T-helper 2 cell (primary cell): ENCODE measurements around the gene SMARCB1.

Experiments used
- DNase-seq, 5 experiments: peaks; one replicate each; pipeline versions ENCODE4 v3.0.0 to v3.0.0-alpha.2; 2012 to 2022

Gene SMARCB1

DNA sequence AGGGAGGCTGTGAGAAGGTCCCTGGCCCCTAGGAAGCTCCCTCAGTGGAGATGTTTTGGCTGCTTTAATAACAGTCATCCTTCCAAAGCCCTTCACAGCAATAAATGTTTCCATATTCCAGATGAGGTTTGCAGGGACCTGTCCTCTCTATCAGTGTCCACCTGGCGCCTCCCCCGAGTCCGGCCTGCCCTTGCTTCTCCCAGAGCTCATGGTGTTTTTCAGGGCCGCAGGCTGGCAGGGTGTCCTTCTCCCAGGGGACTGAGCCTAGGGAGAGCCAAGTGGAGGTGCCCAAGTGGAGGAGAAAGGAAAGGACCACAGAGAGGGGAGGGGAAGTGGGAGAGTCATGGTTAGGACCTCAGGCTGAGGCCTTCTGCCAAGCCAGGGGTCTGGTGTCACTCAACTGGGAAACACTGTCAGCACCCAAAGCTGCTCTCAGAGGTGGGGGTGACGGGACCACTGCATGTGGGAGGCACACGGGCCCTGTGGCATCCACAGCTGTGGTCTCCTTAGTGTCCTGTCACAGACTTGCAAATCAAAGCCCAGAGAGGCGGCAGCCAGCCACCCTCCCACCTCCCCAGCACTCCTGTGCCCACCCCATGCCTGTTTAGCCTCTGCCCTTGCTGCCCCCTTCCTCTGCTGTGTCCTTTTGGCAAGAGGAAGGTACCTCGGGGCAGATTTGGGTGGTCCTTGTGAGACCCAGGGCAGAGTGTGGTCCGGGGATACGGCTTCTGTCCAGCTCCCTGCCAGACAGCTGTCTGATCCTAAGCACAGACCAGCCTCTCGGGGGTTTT is 45.7 kb downstream of the SMARCB1 start:
- DNase-seq: no peak

DNA sequence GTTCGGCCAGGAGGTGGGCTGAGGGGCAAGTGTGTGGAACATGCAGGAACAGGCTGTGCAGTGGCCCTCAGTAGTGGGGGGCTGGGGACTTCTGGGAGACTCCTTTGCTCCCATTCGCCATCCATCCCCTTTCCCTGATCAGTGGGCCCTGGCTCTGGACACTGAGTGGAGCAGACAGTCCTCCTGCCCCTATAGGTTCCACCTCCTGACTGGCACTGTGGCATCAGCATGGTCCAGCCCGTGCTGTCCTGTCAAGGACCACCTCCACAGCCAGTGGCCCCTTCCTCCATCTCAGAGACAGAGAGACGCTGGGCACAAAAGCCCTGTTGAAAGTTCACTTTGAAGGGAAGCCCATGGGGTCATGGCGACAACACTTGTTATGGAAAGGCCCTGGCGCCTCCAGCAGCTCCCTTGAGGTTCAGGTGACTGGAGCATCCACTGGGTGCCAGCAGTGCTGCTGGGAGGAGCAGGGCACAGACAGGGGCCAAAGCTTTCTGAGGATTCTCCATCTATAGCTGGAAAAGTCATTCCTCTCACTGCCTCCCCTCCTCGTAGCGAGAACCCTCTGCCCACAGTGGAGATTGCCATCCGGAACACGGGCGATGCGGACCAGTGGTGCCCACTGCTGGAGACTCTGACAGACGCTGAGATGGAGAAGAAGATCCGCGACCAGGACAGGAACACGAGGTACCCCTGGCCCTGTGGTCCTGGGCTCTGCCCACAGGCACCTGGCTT is 46.4 kb downstream of the SMARCB1 start:
- DNase-seq: no peak

DNA sequence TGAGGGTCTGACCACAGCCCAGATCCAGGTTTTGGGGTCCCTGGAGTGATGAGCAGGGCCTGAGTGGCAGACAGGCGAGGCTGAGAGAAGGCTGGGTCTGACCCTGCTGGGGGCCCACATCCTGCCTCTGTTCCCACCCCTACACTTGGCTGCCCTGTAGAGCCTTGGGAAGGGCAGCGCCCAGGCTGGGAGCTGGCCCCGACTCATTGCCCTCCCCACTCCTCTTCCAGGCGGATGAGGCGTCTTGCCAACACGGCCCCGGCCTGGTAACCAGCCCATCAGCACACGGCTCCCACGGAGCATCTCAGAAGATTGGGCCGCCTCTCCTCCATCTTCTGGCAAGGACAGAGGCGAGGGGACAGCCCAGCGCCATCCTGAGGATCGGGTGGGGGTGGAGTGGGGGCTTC is 47.1 kb downstream of the SMARCB1 start:
- DNase-seq: no peak

DNA sequence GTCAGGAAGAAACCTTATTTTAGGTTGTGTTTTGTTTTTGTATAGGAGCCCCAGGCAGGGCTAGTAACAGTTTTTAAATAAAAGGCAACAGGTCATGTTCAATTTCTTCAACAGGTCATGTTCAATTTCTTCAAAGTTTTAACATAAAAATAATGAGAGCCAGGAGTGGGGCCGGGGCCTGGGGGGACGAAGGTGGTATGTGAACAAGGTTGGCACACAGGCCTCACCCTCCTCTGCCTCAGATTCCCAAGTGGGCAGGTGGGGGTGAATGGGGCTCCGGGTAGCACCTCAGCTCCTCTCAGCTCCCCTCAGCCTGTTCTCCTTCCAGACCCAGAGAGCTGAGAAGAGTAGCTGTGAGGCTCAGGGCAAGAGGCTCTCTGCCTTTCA is 47.6 kb downstream of the SMARCB1 start:
- DNase-seq: no peak

DNA sequence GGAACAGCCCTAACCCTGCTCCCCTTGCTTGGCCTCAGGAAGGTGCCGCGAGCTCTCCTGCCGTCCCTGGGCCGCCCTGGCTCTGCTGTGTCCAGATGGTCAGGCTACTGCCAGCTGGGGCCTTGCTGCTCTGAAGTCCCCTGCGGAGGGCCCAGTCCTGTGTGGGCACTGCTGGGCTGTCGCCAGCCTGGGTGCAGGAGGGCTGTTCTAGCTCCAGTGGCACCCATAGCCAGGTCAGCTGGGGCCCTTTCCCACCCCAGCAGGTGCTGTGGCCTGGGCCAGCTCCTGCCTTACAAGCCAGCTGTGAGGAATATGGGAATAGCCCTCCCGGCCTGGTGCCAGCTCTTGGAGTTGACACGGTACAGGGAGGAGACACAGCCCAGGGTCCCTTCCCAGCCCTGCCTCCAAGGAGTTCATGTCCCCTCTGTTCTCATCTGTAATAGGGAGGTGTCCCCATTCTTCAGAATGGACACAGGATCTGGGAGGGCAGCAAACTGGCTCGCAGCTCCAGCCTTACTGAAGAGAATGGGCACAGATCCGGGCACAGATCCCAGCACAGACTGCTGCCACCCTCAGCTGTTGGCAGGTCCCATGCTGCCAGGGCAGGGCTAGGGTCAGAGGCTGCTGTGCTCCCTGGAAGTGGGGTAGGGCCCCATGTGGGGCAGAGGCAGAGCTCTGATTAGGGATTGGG is 48.2 kb downstream of the SMARCB1 start:
- DNase-seq: no peak

DNA sequence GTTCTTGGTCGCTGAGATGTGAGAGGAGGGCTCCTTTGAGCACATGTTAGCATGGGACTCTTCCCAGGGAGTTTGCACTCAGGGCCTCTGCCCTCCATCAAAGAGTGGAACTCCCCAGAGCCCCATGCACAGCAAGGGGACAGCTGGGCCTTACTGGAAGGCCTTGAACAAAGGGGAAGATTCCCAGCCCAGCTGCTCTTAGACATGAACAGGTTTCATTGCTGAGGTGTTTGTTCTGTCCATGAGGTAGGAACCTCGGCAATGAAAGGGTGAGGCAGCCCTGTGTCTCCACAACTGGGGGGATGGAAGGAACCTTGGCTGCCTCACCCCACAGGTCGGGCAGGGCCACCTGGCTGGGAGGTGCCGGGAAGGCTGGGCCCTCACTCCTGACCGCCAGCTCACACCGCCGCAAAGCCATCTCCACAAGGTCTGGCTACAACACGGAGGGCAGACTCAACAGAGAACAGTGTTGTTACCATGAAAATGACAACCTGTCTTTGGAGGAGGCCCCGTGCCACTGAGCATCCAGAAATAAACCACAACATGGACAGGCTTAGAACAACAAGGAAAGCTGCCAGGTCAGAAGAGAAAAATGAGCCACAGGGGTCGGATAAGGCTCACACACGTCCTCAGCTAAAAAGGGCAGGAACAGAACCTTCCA is 48.8 kb downstream of the SMARCB1 start:
- no peak for DNase-seq

DNA sequence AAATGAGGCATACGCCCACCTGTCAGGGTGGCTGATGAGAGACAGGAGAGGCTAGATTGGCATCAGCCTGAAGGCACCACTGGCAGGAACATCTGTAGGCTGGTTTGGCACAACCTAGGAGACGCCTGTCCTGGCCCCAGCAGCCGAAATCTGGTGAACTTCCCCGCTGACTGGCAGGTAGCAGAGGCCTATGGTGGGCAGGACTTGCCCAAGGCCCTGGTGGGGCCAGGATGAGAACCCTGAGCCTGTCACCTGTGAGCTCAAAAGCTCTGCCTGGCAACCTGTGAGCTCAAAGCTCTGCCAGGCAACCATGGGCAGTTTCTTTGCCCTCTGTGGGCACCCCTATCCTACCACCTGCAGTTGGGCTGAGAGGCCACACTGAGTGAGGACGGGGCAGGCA is 49.5 kb downstream of the SMARCB1 start:
- no peak for DNase-seq

DNA sequence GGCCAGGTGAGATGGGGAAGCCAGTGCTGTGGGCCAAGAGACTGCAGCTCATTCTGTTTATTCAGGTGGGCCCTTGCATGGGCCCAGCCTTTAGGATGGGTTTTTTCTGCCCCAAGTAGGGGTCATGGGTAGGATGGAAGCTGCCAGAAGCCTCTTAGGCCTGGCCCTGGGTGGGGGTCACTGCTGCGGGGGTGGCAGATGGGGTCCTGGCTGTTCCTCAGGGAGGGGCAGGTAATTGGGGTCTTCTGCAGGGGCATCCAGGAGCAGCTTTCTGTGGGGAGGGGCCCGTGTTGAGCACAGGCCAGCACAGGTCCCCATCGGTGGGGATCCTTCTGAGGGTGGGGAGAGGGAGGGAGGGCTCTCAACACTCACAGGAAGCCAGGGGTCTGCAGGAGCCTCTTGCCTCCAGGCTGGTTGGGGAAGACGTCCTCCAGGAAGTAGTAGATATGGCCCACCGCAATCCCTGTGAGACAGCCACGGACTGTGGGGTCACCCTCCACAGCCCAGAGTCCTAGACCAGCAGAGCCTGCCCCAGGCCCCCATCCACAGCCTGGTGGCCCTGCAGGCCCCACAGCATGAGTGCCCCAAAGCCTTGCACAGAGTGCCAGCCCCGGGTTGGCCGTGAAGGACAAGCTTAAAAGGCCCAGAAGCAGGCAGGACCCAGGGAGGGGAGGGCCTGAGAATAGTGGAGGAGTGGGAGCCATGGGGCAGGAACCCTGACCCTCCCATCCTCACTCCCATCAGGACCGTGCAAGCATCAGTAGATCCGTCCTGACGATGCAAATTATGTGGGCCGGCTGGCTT is 50.1 kb downstream of the SMARCB1 start:
- no peak for DNase-seq

DNA sequence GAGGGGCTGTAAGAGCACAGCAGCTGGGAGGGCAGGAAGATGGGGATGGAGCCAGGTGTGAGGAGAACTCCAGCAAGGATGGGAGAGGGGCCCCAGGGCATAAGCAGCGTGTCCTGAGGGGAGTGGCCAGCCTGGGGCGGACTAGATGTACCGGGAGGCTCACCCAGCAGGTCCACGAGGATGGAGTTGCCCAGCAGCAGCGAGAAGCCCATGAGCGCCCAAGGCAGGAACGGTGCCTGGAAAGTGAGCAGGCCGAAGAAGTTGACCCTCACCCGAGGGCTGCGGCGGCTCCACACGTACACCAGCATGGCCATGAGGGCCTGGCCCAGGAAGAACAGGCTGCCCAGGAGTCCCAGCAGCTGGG is 50.7 kb downstream of the SMARCB1 start:
- no peak for DNase-seq

DNA sequence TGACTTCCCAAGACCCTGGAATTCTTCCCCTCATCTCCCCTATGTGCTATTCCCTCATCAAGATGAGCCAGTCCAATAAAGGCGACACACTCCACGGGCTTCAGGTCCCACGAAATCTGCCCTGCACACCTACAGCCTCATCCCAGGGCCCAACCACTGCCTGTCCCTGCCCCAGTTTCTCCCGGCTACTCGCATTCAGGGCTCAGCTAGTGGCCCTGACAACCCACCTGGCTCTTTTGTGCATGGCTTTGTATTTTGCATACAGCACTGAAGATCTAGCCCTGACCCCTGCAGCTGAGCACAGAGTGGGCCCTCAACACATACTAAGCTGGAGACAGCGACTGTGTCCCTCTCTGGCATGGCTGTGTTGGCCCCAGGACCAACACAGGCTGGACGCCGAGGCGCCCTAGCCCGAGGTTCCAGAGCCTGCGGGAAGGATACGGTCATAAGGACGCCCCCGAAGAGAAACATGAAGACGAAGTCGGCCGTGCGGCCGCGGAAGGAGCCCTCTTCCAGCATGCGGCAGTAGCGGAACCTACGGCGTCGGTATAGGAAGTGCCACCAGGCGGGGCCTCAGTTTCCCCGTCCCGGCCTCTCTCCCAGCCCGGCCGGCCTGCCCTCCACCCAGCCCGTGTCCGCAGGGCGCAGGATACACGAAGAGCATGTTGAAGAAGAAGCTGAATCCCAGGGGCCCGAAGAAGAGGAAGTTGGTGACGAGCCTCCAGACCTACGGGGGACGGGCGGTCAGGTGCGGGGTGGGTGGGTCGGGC is 51.3 kb downstream of the SMARCB1 start:
- no peak for DNase-seq

DNA sequence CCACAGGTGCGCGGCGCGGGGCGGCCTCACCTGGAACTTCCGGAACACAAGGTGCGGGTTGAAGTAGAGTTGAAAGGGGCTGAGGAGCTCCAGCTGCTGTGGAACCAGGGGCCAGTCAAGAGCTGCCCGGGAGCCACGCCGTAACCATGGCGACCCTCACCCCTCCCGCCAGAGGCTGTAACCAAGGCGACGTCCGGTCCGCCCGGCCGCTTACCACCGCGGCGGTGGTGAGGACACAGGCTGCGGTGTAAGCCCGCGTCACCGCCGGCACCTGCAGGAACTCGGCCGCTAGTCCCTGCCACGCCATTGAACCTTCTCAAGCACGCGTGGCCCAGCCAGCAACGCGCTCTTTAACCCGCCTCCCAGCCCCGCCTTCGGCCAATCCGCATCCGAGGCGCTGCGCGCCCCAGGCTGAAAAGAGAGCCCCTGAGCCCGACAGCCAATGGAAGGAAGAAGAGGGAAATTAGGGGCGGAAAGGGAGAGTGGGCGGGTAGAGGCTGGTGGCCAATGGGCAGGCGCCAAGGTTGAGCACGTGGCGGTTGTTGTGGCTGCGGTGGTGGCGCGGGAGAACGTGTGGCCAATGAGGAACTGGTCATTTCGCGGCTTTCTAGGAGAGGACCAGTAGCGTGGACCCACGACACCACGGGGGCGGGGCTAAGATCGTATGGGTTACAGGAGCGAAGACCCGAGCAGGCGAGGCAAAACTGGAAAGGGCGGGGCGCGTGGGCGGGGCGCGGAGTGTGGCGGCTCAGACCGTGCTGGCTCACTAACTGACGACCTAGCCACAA is 52.1 kb downstream of the SMARCB1 start, which contains the start of gene DERL3:
TSS of gene DERL3 (minus strand) at position 326 of the 788 bp plus-strand sequence. CDS start at position 307, 19 bp downstream.
- peak; percentile 84 to 100 (median 94) for DNase-seq

DNA sequence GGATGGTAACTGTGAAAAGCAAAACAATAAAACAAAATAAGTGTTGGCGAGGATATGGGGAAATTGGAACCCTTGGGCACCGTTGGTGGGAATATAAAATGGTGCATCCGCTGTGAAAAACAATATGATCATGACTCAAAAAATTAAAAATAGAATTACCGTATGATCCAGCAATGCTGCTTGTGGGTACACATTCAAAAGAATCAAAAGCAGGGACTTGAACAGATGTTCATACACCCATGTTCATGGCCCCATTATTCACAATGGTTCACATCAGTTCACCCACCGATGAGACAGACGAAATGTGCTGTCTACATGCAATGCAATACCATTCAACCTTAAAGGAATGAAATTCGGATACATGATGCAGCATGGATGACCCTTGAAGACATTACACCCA is 53.3 kb downstream of the SMARCB1 start:
- no peak for DNase-seq

DNA sequence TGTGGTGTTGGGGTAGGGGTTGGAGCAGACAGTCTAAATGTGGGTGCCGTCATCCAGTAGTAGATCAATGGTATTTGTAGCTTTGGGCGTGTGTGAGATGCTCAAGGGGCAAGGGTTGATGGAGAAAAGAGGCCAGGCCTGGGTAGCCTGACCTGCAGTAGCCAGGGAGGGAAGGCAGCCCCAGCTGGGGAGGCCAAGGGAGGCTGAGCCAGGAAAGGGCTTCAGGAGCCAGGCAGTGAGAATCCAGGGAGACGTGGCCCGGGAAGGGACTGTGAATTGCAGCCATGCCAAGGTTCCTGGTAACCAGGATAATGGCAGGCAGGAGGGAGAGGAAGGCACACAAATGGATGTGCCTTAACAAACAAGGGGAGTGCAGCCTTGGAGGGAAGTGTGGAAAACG is 54.5 kb downstream of the SMARCB1 start:
- no peak for DNase-seq

DNA sequence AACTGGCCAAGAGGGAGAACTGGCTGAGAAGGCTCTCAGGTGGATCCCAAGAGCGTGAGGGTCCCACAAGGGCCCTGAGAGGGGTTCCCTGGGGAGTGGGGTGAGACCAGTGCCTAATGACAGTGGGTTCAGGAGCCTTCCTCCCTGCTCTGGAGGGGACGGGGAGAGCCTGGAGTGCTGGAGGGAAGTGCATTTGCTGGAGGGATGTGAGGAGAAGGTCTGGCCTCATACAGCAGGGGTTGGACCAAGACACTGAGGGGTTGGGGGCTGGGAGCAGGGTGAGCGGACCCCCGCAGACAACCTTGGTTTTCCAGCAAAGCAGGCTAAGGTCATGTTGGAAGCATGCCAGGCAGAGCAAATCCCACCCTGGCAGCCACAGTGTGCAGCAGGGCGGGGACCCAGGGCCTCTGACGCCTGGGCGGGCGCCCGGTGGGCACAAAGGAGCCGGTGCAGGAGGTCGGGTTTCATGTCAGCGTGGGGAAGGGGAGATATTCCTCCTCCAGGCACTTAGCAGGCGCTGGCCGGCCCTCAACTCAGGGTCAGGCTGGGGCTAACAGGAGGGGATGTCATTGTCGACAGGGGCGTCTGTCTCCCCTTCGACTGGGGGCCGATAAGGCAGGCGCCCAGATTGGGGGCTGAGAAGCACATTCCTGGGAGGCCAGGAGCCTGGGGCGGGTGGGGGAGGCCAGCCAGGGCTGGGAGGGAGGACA is 55.1 kb downstream of the SMARCB1 start:
- no peak for DNase-seq

DNA sequence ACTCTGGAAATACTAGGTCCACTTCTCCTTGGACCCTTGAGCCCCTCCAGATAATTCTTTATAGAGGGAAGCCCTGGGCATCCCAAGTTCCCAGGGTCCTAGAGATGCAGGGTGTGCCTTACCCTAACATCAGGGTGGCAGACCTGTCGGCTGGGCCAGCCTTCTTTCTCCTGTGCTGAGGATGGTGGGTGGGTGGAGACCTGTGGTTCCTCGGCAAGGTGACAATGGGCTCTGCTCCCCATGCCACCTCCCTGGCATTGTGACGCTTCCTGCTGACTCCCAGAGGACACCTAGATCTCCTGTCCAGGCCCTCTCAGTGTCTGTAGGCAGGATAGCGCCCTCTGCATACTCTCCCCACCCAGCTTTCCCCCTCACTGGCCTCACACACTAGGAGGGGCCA is 55.8 kb downstream of the SMARCB1 start:
- DNase-seq: no peak

DNA sequence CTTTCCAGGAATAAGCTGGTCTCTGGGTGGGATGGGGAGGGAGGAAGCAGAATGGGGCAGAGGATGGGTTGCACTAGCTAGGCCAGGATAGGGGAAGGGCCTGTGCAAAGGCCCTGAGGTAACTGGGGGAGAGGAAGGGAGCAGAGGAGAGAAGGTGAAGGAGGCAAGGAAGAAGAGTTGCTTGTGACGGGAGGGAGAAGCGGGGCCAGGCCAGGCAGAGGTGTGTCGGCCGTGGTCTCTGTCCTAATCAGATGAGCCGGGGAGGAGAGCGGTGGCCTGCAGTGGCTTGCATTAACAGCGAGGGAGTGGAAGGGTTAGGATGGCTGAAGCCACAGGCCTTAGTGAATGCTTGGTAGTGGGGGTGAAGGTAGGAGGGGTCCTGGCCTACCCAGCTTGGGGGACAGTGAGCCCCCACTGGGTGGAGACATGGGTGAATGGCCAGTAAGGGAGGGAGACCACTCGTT is 58.0 kb downstream of the SMARCB1 start:
- DNase-seq: no peak

DNA sequence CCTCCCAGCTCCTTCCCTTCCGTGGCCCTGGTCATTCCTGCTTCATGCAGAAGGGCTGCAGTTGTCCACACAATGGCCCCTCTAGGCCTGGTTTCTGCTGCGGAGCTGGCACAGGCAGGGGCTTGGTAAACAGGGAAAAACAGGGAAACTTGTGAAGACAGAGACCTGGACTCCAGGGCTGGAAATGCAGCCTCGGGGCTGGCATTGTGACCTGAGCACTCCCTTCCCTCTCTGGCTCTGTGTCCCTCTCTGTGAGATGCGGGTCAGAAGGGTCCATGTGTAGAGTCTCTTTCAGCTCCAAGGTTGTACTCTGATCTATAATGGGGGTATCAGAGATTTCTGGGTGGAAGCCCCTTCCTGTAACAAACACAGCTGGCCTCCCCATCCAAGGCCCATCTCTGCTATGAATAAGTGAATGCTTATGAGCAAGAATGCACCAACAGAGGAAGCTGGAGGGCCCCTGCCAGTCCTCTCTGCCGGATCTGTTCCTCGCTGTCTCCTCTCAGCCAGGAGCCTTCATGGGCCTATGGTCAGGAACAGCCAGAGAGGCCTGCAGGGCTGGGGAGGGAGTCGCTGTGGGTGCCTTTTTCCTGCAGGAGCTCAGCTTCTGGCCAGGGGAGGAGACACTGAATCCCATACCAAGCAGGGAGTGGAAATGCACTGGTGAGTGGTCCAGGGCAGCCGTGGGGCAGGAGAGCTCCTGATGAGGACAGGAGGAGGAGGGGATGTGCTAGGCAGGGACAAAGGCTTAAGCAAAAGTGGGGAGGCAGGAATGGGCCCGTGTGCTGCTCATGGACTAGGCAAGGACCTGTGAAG is 58.7 kb downstream of the SMARCB1 start:
- DNase-seq: no peak

DNA sequence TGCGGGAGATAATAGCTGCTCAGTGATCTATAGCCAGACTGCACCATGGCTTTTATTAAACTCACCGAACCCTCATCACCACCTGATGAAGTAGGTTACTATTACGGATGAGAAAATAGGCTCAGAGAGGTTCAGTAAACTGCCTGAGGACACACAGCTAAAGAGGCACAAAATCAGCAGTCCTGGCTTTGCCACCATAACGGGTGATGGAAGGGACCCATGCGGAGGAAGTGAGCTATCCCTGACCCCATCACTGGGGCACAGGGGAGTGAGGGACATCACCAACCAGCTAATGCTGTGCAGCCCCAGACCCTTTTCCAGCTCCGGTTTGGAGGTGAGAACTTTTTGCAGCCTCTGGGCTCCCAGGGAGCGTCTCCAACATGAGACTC is 59.3 kb downstream of the SMARCB1 start:
- DNase-seq: no peak
